DND-41 (cell line): ENCODE measurements around the gene CRAMP1.
A peak's percentile ranks its signal among the peaks of the same experiment; 100 is the strongest.

Experiments used
- ATAC-seq: fragments of 200-7000 bp; cut with Tn5 transposase; 3 replicates; pipeline ENCODE4 v1.9.1; 2021; ENCODE audit warnings: low read depth; ENCODE audit not compliant: insufficient read depth
- DNase-seq: peaks from one replicate; pipeline ENCODE4 v3.0.0-alpha.2; 2020
- H2AFZ ChIP-seq: 2 replicates; pipeline ENCODE4 v1.6.0; 2012; ENCODE audit warnings: low read depth, low read length
- H3K27ac ChIP-seq: 2 replicates; pipeline ENCODE4 v1.5.1; 2012; ENCODE audit warnings: low read length, inconsistent platforms
- H3K27me3 ChIP-seq: fragments of 200-600 bp; sonication (generic); 2 replicates; pipeline ENCODE4 v1.6.0; 2012; ENCODE audit warnings: low read length, mild to moderate bottlenecking, inconsistent platforms; ENCODE audit not compliant: insufficient read depth, poor library complexity
- H3K36me3 ChIP-seq: 2 replicates; pipeline ENCODE4 v1.5.1; 2012; ENCODE audit warnings: low read length, inconsistent platforms; ENCODE audit not compliant: insufficient read depth
- H3K4me1 ChIP-seq: 2 replicates; pipeline ENCODE4 v1.5.1; 2012; ENCODE audit warnings: mild to moderate bottlenecking, low read length; ENCODE audit not compliant: insufficient read depth
- H3K4me2 ChIP-seq: 2 replicates; pipeline ENCODE4 v1.6.0; 2012; ENCODE audit warnings: mild to moderate bottlenecking, moderate library complexity, low read length, inconsistent platforms; ENCODE audit not compliant: insufficient read depth
- H3K4me3 ChIP-seq, 2 experiments: fragments of 200-600 bp in 1 of 2; shearing (Covaris generic) in 1 of 2; 2 replicates each; pipeline ENCODE4 v1.5.1; 2012 to 2016; ENCODE audit warnings: inconsistent platforms in 2 of 2, low read length in 2 of 2, mild to moderate bottlenecking in 2 of 2, low read depth in 1 of 2, moderate library complexity in 1 of 2
- H3K79me2 ChIP-seq: 2 replicates; pipeline ENCODE4 v1.6.0; 2012; ENCODE audit warnings: low read length, inconsistent platforms; ENCODE audit not compliant: insufficient read depth
- H3K9ac ChIP-seq: 2 replicates; pipeline ENCODE4 v1.6.0; 2012; ENCODE audit warnings: low read depth, mild to moderate bottlenecking, inconsistent platforms, low read length, moderate library complexity
- H3K9me3 ChIP-seq: 2 replicates; pipeline ENCODE4 v1.5.1; 2012; ENCODE audit warnings: low read length, moderate library complexity, mild to moderate bottlenecking, inconsistent platforms; ENCODE audit not compliant: insufficient read depth, severe bottlenecking
- H4K20me1 ChIP-seq: 2 replicates; pipeline ENCODE4 v1.6.0; 2012; ENCODE audit warnings: low read length; ENCODE audit not compliant: insufficient read depth
- EZH2 ChIP-seq: IDR thresholded peaks from 3 replicates; pipeline ENCODE4 v1.6.1; 2012; ENCODE audit warnings: borderline replicate concordance, low read depth, mild to moderate bottlenecking, moderate library complexity, low read length, inconsistent platforms; ENCODE audit not compliant: severe bottlenecking
- TF ChIP-seq, protein P1 (sequence below): IDR thresholded peaks from 2 replicates; pipeline ENCODE4 v1.5.1; 2012; ENCODE audit warnings: borderline replicate concordance, low read length, moderate library complexity, mild to moderate bottlenecking; ENCODE audit not compliant: poor library complexity, severe bottlenecking; ENCODE audit errors: extremely low read depth

CRAMP1 gene

GRCh38 chr16:1613728-1614455 lies 1.7 kb downstream of the CRAMP1 start:
- no peak for ATAC-seq
- H3K27ac ChIP-seq: peak overlapping the region; percentile 59; the same call in 1 of the 2 replicates

GRCh38 chr16:1614456-1615102 lies 2.4 kb downstream of the CRAMP1 start:
- Histone ChIP-seq H3K4me1 (peaks cover 49% of the 10 kb centered on the region), H3K79me2 (peaks cover 83% of the 10 kb centered on the region), H3K27ac (peak overlapping the region; percentile 44), H3K4me2 (peak overlapping the region; percentile 78), H3K4me3 (peak overlapping the region; percentile 49 to 98; a peak in 3 of 4 replicates), H2AFZ (peak overlapping the region; percentile 62), H3K36me3 (peaks cover 40% of the 10 kb centered on the region), H3K9me3 (no peaks in the 10 kb centered on the region), H3K27me3 (peaks cover 10% of the 10 kb centered on the region), H3K9ac (peak overlapping the region; percentile 88), H4K20me1 (peaks cover 18% of the 10 kb centered on the region)
- no peak for TF ChIP-seq EZH2
- TF ChIP-seq, protein P1, sequence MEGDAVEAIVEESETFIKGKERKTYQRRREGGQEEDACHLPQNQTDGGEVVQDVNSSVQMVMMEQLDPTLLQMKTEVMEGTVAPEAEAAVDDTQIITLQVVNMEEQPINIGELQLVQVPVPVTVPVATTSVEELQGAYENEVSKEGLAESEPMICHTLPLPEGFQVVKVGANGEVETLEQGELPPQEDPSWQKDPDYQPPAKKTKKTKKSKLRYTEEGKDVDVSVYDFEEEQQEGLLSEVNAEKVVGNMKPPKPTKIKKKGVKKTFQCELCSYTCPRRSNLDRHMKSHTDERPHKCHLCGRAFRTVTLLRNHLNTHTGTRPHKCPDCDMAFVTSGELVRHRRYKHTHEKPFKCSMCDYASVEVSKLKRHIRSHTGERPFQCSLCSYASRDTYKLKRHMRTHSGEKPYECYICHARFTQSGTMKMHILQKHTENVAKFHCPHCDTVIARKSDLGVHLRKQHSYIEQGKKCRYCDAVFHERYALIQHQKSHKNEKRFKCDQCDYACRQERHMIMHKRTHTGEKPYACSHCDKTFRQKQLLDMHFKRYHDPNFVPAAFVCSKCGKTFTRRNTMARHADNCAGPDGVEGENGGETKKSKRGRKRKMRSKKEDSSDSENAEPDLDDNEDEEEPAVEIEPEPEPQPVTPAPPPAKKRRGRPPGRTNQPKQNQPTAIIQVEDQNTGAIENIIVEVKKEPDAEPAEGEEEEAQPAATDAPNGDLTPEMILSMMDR: no peak
- ATAC-seq (no peak), DNase-seq (peak; percentile 32)

More at GRCh38 chr16:1613728-1614455, 1.7 kb downstream of the CRAMP1 start:
- Histone ChIP-seq H3K4me2 (peak overlapping the region; percentile 88), H3K36me3 (peaks cover 34% of the 10 kb centered on the region), H3K79me2 (peaks cover 80% of the 10 kb centered on the region), H3K9ac (peak overlapping the region; percentile 88), H3K4me1 (peaks cover 55% of the 10 kb centered on the region), H3K4me3 (peak overlapping the region; percentile 95 to 98; a peak in 3 of 4 replicates), H3K9me3 (no peaks in the 10 kb centered on the region), H2AFZ (0 out of 2 replicates have a peak overlapping the region, but pooled peaks have one; percentile 33), H4K20me1 (peaks cover 16% of the 10 kb centered on the region), H3K27me3 (peaks cover 10% of the 10 kb centered on the region)
- TF ChIP-seq, protein P1: no peak
- no peak for TF ChIP-seq EZH2
- peak; percentile 26 for DNase-seq

GRCh38 chr16:1615761-1616160 lies 3.6 kb downstream of the CRAMP1 start:
- peaks cover 29% of the 10 kb centered on the region for H4K20me1 ChIP-seq
- TF ChIP-seq, protein P1: no peak
- TF ChIP-seq EZH2: no peak
- H2AFZ ChIP-seq: no peak overlapping the region
- ATAC-seq (no peak), DNase-seq (no peak)
- peak overlapping the region in 1 of 2 experiments; percentile 98; a peak in 1 of 4 replicates for H3K4me3 ChIP-seq
- peaks cover 10% of the 10 kb centered on the region for H3K27me3 ChIP-seq
- peak overlapping the region; percentile 88 for H3K9ac ChIP-seq
- peaks cover 39% of the 10 kb centered on the region for H3K4me1 ChIP-seq
- peak overlapping the region; percentile 78 for H3K4me2 ChIP-seq
- H3K36me3 ChIP-seq: peaks cover 52% of the 10 kb centered on the region
- peaks cover 86% of the 10 kb centered on the region for H3K79me2 ChIP-seq
- H3K27ac ChIP-seq: no peak overlapping the region
- H3K9me3 ChIP-seq: no peaks in the 10 kb centered on the region
